Left forelimb (tissue), 1 donor: ENCODE measurements around the gene DPM1.

Experiments used
- DNase-seq: peaks from one replicate; pipeline ENCODE4 v3.0.0-alpha.2; 2018; ENCODE audit warnings: low spot score

DPM1 gene

DNA sequence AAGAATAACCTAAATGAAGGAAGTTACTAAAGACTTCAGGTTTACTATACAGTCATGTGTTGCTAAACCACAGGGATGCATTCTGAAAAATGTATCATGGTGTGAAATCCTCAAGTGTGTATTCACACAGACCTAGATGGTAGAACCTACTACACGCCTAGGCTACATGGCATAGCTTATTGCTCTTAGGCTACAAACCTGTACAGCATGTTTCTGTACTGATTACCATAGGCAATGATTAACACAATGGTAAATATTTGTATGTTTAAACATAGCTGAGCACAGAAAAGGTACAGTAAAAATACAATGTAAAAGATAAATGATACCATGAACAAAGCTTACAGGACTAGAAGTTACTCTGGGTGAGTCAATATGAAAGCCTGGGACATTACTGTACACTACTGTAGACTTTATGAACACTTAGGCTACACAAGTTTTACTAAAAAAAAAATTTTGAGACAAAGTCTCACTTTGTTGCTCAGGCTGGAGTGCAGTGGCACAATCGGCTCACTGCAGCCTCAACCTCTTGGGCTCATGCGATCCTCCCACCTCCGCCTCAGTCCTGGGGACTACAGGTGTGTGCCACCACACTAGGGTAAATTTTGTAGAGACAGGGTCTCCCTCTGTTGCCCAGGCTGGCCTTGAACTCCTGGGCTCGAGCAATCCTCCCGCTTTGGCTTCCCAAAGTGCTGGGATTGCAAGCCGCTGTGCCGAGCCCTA lies 63.1 kb downstream of the DPM1 start:
- no peak for DNase-seq

DNA sequence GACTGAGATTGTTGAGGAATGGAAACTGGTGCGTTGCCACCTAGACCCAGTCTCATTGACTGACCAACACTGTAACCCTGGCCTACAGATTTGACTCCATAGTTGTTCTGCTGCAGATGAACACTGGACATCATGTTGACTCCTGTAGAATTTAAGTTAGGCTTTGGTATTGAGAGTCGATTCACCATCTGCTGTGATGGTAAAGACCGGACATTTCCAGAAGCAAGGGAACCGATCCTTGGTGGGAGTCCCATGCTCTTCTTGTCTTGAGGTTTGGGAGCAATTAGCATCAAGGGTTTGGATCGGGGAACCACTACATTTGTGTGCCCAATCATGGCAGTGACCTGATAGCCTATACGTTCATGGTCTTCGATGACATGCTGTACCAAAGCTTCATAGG lies 64.7 kb downstream of the DPM1 start:
- no peak for DNase-seq

DNA sequence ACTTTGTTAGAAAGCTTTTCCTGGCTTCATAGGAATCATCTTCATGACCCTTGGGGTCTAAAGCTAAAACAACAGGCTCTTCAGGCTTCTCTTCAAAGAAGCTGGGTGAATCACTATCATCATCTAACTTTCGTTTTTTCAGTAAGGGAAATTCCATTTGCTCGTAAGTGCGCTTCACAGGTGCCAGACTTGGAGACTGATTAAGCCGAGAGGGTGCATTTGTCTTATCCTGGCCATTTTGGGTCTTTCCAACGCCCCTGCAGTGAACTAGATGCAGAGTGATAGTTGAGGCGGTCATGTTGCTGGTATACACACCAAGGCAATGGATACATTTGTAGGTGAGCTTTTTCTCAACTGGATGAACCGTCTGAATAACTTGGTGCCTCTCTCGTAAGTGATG lies 65.9 kb downstream of the DPM1 start:
- DNase-seq = no peak

DNA sequence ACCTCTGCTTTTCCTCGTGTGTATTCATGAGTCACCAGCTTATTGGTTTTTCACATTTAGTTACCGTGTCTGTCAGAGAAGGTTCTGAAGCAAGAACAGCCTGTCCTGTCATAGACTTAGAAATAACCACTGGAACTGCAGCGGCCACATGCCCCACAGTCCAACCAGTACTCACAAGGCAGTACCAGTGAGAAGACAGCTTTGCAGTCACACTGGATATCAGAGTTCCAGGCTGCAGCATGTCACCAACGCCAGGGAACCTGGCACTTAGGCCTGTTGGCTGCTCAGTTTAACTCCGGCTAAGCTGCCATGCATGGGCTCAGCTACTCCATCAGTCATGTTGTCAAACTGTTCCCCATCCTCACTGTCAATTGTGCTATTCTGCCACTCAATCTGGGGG lies 67.2 kb downstream of the DPM1 start:
- DNase-seq = no peak

DNA sequence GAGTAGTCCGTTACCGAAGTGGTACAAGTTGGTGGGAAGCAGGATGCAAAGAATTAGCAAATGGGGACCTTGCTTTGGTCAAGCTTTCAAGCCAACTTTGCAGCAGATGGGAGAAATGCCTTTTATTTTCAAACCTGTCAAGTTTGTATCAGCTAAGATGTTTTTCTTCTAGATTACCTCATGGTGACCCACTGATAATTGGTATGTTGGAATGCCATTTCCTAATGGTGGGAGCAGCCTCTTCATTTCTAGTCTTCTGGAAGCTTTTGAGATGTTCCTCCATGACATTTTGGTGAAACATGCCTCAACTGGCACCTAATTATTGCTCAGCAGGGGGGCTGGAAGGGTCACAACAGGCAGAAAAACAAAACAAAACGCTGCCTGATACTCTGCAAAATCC lies 70.8 kb downstream of the DPM1 start:
- no peak for DNase-seq

DNA sequence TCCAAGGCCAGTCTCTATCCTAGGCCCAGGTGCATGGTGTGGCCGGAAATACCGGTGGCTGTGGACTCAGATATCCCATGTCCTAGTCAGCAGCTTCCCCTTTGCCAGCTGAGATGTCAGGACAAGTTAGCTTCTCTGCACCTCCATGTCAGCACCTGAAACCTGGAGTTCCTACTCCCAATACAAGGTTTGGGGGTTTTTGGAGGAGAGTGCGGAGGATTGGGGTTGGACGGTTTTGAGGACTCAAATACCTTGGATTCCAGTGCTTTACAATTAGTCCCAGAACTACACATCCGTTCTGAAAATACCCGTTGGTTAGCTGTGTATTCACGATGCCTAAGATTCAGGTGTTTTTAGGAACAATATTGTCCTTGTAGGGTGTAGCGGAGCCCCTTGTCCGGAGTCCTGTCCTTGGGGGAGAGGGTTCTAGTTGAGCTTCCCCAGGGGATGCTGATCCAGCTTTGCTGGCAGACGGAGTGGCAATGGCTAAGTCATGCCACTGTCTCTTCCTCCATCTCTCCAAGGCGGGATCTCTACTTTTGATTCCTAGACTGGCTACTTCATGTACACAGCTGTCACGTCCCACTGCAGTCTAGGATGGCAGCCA lies 72.0 kb downstream of the DPM1 start:
- DNase-seq = no peak

DNA sequence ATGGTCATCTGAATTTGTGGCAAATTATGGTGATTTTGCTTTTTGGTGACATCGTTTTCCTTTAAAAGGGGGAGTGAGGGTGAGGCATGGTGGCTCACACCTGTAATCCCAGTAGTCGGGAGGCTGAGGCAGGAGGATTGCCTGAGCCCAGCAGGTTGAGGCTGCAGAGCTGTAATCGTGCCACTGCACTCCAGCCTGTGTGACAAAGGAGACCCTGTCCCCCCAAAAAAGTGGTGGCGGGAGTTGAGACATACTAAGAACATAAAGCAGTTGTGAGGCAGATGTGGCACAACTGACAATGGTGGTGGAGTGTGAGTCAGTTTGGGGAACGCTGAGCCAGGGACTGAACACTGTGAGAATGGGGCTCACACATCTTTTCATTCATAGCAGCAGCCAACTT lies 72.6 kb downstream of the DPM1 start:
- no peak for DNase-seq

DNA sequence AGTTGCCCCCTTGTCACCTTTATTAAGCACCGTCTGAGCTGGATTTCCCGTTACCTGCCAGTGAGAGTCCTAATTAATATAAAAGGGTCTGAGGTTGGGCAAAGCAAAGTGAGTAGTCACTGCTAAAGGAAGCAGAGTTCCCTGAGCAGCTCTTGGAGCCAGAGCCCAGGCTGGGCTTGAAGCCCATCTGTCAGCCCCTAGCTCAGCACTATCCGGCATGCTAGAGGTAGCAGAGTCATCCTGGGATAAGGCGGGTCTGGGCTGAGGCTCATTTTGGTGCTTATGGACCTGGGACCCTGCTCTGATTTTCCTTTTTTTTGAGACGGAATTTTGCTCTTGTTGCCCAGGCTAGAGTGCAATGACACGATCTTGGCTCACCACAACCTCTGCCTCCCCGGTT lies 73.3 kb downstream of the DPM1 start:
- DNase-seq = no peak
